ENCODE measurements around the gene FASN.
A peak's percentile ranks its signal among the peaks of the same experiment; 100 is the strongest.

Gene FASN

GRCh38 chr17:82117139-82118090, 19.4 kb upstream of the FASN start:
- DNase-seq: no peak

- DNase-seq: no peak
Measured at GRCh38 chr17:82116246-82116645, 18.2 kb upstream of the FASN start.

GRCh38 chr17:82114872-82115271, 16.8 kb upstream of the FASN start:
- no peak for DNase-seq

GRCh38 chr17:82114447-82114846, 16.4 kb upstream of the FASN start:
- DNase-seq: no peak

- DNase-seq: no peak
Measured at GRCh38 chr17:82113941-82114340, 15.9 kb upstream of the FASN start.

- DNase-seq: no peak
Measured at GRCh38 chr17:82113422-82113821, 15.4 kb upstream of the FASN start.

GRCh38 chr17:82112914-82113311, 14.9 kb upstream of the FASN start:
- DNase-seq: no peak

- DNase-seq: no peak
Measured at GRCh38 chr17:82112181-82112913, 14.3 kb upstream of the FASN start.

- no peak for DNase-seq
Measured at GRCh38 chr17:82110298-82110697, 12.3 kb upstream of the FASN start.

- no peak for DNase-seq
Measured at GRCh38 chr17:82108961-82109475, 11.0 kb upstream of the FASN start.

- no peak for DNase-seq
Measured at GRCh38 chr17:82108496-82108945, 10.5 kb upstream of the FASN start.

- no peak for DNase-seq
Measured at GRCh38 chr17:82108038-82108437, 10.0 kb upstream of the FASN start.

GRCh38 chr17:82107341-82107860, 9.4 kb upstream of the FASN start:
- peak in 1 of 2 experiments; percentile 21 for DNase-seq

GRCh38 chr17:82106688-82107305, 8.8 kb upstream of the FASN start:
- DNase-seq: no peak

GRCh38 chr17:82105882-82106687, 8.0 kb upstream of the FASN start:
- DNase-seq: peak; percentile 82 to 83

GRCh38 chr17:82105417-82105881, 7.4 kb upstream of the FASN start:
- DNase-seq: no peak

GRCh38 chr17:82104797-82105416, 6.9 kb upstream of the FASN start:
- no peak for DNase-seq

GRCh38 chr17:82103553-82104451, 5.8 kb upstream of the FASN start:
- no peak for DNase-seq

GRCh38 chr17:82101767-82102679, 4.0 kb upstream of the FASN start:
- DNase-seq: no peak
